Esophagus squamous epithelium (tissue), 4 donors: ENCODE data around the gene NR3C1.

Experiments
- POLR2A ChIP-seq, 4 donors: fragments of 450-650 bp; IDR thresholded peaks; one replicate each; pipeline ENCODE4 v1.6.1; 2017; ENCODE audit warnings: antibody characterized with exemption in 4 of 4, mild to moderate bottlenecking in 4 of 4, moderate library complexity in 3 of 4
- TF ChIP-seq, protein P1 (sequence below), 6 experiments: fragments of 450-650 bp in 4 of 6; fragments of 200-600 bp in 2 of 6; sonication (generic) in 2 of 6; IDR thresholded peaks; one replicate each; pipeline ENCODE4 v1.5.1; 2016 to 2019; ENCODE audit warnings: antibody characterized with exemption in 6 of 6, mild to moderate bottlenecking in 4 of 6, moderate library complexity in 4 of 6

DNA sequence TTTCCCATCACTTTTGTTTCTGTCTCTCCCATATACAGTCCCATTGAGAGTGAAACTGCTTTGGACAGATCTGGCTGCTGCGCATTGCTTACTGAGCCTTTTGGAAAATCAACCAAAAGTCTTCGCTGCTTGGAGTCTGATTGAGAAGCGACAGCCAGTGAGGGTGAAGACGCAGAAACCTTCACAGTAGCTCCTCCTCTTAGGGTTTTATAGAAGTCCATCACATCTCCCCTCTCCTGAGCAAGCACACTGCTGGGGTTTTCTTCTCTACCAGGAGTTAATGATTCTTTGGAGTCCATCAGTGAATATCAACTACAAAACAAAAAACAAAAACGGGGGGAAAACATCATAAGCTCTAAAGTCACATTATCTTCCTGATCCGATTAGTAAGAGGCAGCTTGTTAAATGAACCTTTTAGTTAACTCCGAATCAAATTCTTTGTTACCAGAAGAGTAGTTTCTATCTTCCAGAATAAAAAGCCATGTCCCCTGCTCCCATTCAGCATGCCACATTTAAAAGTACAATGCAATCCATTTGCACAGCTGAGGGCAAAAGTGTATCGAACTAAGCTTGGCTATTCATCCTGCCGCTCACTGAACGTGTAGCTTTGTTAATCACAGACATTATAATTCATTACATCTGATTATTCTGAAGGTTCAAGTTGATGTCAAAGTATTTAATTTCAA lies 2.8 kb downstream of the NR3C1 start:
- no peak for TF ChIP-seq POLR2A (IDR thresholded peaks at IDR 0.05)
- TF ChIP-seq, protein P1, sequence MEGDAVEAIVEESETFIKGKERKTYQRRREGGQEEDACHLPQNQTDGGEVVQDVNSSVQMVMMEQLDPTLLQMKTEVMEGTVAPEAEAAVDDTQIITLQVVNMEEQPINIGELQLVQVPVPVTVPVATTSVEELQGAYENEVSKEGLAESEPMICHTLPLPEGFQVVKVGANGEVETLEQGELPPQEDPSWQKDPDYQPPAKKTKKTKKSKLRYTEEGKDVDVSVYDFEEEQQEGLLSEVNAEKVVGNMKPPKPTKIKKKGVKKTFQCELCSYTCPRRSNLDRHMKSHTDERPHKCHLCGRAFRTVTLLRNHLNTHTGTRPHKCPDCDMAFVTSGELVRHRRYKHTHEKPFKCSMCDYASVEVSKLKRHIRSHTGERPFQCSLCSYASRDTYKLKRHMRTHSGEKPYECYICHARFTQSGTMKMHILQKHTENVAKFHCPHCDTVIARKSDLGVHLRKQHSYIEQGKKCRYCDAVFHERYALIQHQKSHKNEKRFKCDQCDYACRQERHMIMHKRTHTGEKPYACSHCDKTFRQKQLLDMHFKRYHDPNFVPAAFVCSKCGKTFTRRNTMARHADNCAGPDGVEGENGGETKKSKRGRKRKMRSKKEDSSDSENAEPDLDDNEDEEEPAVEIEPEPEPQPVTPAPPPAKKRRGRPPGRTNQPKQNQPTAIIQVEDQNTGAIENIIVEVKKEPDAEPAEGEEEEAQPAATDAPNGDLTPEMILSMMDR (IDR thresholded peaks at IDR 0.05), result no peak
